ENCODE results near the gene FMO1.

Gene FMO1, protein sequence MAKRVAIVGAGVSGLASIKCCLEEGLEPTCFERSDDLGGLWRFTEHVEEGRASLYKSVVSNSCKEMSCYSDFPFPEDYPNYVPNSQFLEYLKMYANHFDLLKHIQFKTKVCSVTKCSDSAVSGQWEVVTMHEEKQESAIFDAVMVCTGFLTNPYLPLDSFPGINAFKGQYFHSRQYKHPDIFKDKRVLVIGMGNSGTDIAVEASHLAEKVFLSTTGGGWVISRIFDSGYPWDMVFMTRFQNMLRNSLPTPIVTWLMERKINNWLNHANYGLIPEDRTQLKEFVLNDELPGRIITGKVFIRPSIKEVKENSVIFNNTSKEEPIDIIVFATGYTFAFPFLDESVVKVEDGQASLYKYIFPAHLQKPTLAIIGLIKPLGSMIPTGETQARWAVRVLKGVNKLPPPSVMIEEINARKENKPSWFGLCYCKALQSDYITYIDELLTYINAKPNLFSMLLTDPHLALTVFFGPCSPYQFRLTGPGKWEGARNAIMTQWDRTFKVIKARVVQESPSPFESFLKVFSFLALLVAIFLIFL

DNA sequence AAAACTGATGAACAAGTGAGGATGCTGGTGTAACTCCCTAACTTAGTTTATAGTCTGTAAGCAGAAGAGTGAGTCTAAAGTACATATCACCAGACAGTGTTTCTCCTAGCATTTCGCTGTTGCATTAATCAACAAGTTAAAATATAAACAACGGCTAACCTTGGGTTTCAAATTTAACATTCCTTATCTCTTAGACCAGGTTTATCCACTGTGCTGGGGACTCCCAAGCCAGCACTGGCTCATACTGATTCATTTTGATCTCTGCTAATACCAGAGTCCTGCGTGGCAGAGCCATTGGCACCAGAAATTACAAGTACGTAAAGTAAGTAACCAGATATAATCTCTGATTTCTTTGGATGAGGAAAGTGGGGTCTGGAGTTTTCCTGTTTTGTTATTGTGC, at the start of gene FMO1:
Gene FMO1, plus strand, starts transcription at position 193 of the 400 bp plus-strand sequence. CDS start 9,594 bp downstream, outside the sequence.
- no peak for DNase-seq

- DNase-seq, result no peak
Observed at GRCh38 chr1:171204296-171204695, 44.0 kb upstream of the FMO1 start.

DNA sequence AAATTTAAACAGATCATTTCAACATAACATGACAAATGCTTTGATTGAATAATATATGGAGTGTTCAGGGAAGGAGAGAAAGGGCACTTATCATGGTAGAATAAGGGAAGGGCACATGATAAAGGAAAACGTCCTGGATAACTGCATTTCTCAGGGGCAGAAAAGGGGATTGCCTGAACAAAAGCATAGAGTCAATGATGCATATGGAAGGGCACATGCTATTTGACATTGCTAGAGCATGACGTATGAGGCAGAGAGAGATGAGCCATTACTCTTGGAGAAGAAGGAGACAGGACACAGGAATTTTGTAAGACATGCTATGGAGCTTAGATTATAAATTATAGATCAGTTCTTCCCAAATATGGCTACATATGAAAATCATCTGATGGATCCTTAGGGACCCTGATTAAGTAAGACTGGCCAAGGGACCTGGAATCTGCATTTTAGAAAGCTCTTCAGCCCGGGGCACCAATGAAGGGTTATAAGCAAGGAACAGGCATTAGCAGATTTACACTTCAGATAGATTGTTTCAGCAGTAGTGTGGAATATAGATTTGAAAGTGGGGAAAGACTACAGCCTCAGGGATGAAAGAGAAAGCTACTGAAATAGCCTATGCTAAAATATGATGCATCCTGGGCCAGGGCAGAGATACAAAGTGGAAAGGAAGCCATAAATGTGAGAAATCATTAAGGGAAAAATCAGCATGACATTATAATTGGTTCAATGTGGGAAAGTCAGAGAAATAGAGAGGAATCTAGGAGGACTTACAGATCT, 41.9 kb upstream of the FMO1 start:
- DNase-seq, result no peak

- no peak for DNase-seq
Observed at GRCh38 chr1:171206978-171207355, 41.3 kb upstream of the FMO1 start.

DNA sequence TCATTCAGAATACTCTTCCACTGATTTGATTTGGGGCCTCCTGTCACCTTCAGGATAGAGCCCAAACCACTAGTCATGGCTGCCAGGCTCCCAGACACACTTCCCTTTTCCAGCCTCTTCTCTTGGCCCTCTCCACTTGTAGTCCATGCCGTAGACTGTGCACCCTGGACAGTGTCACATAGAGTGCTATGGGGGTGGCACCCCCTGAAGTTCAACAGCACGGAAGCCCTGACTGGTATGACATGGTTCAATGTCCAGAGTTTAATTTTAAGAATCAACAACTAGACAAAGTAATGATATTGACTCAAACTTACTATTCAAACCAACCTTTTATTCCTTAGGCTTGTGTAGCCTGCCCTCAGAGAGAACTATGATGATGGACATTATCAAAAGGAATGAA, 40.9 kb upstream of the FMO1 start:
- no peak for DNase-seq

DNA sequence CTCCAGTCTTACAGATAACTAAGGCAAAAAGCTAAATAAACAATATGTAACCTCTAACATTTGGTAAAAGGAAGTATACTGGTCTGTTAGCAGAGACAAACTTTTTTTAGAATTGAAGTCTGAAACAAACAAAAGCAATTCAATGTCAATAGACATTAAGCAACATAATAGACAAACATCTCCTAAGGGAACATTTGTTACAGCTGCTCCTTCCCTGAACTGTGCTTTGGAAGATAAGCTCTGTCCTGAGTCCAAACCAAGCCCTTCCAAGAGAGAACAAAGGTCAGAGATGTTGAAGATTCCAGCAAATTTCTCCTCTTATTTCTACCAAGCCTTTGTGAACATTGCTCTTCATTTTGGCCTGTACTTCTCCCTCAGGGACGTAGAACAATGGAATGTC, 37.9 kb upstream of the FMO1 start:
- no peak for DNase-seq

DNA sequence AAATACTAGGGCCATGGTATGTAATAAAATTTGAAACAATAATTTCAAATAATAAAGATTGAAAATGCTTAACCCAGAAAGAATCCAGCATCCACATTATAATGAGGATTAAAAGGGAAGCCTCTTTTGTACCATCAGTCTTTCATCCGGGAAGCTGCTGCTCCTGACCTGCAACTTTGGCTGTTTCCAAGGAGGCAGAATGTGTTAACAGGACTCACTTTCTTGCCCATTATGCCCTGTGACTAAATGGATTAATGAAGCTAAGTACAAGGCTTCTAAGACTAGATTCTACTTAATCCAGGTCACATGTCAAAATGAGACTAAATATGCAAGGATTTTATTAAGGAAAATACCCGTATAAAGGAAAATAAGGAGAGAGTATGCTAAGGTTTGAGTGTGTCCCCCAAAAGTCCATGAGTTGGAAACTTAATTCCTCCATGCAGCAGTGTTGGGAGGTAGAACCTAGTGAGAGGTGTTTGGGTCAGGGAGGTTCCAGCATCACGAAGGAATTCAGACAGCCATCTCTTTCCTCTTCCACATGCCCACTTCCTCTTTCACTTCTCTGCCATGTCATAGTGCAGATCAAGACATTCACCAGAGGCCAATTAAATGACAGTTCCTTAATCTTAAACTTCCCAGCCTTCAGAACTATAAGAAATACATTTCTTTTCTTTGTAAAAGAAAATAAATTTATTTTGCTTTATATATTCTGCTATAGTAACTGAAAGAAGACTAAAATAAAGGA, 35.5 kb upstream of the FMO1 start:
- DNase-seq, result peak; percentile 46 to 63 (median 62)

GRCh38 chr1:171213559-171214454, 34.5 kb upstream of the FMO1 start:
- DNase-seq, result no peak

- DNase-seq, result no peak
Observed at GRCh38 chr1:171217658-171218443, 30.4 kb upstream of the FMO1 start.

DNA sequence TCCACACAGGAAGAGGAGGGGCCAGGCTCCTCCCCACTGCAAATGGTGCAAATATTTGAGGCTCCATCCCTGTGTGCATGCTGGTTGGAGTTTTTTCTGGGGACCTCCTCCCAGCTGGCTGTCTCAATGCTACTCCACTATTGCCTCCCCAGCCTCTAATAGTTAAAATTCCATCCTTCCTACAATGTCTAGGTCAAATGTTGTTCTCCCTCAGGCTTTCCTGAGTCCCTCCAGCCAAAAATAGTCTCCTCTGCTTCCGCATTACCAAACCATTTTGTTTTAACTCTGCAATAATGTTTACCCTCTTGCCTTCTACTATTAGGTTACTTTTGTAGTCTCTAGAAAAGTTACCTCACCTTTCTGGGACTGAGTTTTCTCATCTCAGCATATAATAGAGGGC, 29.6 kb upstream of the FMO1 start:
- no peak for DNase-seq

GRCh38 chr1:171219346-171220080, 28.8 kb upstream of the FMO1 start:
- no peak for DNase-seq

- no peak for DNase-seq
Observed at GRCh38 chr1:171220081-171220420, 28.2 kb upstream of the FMO1 start.

GRCh38 chr1:171220581-171221054, 27.7 kb upstream of the FMO1 start:
- no peak for DNase-seq

DNA sequence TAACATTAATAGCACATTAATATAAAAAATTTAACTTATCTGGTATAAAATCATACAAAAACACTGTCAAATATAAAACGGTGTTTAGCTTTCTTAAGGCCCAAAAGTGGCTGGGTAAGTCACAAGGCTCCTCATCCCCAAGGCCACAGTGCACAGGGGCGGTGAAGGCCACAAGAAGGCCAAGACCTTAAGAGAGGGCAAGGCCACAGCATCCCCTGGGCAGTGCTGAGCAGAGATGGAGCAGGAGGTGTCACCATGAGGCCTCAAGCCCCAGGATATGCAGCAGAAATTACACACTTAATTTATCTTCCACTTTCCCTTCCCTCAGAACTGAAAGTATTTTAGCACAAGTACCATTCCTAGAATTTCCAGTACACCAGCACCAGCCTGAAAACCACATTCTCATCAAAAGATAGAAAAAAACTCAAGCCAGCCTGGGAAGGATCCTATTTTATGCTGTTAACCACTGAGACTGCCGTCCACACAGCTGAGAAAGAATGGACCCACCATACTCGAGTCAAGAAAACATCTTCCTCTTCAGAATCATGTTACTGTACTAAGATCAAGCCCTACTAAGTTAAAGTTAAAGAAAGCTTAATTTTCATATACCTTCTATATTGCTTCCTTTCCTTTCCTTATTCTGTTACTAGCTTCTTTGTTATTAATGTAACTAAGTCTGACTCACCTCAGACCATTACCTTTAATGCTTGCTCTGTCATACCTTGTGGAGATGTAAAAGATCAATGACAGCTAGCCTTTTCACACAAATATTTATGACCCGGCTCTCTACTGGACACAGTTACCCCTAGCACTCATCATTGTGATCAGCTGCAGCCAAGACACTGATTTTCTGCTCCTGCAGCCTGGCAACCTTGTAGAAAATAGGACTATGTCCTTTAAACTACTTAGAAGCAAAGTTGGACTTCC, 26.4 kb upstream of the FMO1 start:
- DNase-seq, result no peak

- DNase-seq, result no peak
Observed at GRCh38 chr1:171222936-171223335, 25.4 kb upstream of the FMO1 start.

DNA sequence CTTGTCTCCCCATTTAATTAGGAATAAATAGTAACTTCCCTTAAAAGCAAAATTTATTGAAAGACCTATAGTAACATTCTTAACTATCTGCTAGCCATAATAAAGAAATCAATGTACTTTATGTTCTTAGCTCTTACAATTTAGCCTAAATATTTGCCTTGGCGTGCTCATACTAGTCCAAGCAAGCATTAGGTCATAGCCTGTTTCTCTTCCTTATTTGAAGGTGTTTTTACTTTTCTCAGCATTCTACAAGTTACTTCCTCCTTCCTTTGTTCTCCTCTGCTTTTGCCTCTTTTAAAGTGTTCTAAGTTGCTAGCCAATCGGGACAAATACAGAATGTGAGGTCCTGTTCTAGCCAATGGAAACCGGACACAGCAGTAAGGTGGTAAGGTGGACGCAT, 24.0 kb upstream of the FMO1 start:
- peak; percentile 25 to 57 (median 57) for DNase-seq

DNA sequence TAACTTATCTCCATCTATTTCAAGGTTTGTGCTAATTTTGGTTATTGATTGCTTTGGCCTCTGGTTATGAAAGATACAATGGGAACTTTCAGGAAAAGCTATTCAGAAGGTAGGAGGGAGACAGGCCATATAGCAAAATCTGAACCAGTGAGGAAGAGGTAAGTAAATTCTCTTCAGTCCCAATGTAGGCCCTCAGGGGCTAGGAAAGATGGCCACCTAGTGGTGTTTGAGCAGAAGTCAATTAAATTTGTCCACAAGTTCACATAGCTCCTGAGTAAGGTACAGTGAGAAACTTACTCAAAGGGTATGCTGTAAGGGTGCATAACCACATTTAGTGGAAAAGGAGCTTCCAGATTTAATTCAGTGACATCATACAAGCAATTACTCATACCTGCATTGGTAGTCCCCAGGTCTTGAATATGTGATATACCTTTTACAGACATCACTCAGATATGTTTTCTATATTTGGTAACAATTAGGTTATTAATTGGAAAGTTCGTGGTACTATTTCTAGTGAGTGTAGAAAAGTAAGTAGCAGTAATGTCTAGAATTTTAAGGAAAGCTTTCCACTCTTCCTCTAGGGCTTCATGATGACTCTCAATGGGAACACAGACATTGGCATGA, 21.4 kb upstream of the FMO1 start:
- DNase-seq, result peak; percentile 70 to 77 (median 72)

- no peak for DNase-seq
Observed at GRCh38 chr1:171231326-171231725, 17.0 kb upstream of the FMO1 start.

DNA sequence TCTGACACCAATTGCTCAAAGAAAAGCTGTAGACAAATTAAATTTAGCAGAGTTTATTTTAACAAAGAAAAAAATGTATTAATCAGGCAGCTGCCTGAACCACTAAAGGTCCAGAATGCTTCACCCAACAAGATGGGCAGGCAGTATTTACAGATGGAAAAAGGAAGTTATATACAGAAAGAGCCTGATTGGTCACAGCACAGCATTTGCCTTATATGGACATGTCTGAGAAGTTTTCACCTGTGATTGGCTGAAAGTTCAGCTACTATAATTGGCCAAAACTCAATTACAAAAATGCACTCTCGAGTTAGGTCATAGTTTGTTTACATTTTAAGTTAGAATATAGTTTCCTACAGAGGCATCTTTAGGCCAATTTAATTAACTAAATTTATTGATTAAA, 15.1 kb upstream of the FMO1 start:
- no peak for DNase-seq

All from suppressor macrophage treated with lipopolysaccharide for 1 hour (primary cell).